ENCODE data around the gene ARPC2. TPM values are rescaled to one million over a fixed set of nuclear protein-coding genes. Genes with fewer than 3 reads are reported as not detected.
A peak's percentile ranks its signal among the peaks of the same experiment; 100 is the strongest.

ARPC2 gene
- total RNA-seq, 2 donors from 2014 or later = 182 to 207 TPM

- DNase-seq (ENCODE audit: low spot score) = no peak
- H3K36me3 ChIP-seq = peaks cover 3 to 12% of the 10 kb centered on the region in 2 donors
- no peaks in the 10 kb centered on the region for H3K4me1 ChIP-seq (replicated peaks)
- 93% methylated on average over 13 of the region's 13 CpGs for WGBS
- H3K27ac ChIP-seq = no peak overlapping the region
- intact Hi-C loops (cut with DNase I) = loop anchor here (5.0 kb wide), 1 partner anchor 69 kb away; no protein-coding TSS in a partner anchor
- TF ChIP-seq POLR2AphosphoS5 (IDR thresholded peaks at IDR 0.05) (no peak), CTCF (IDR thresholded peaks at IDR 0.05) (no peak), POLR2A (IDR thresholded peaks at IDR 0.05) (no peak)
- H3K4me3 ChIP-seq = no peak overlapping the region
- H3K9me3 ChIP-seq = no peaks in the 10 kb centered on the region
- H3K27me3 ChIP-seq (replicated peaks; ENCODE audit: insufficient read depth) = no peaks in the 10 kb centered on the region
Measured at GRCh38 chr2:218256612-218257350, 39.8 kb downstream of the ARPC2 start.

- peaks cover 3 to 9% of the 10 kb centered on the region in 2 donors for H3K36me3 ChIP-seq
- peak in 3 of 4 experiments; percentile 31 to 47 (median 45) for TF ChIP-seq CTCF (IDR thresholded peaks at IDR 0.05)
- no peak for TF ChIP-seq POLR2AphosphoS5 (IDR thresholded peaks at IDR 0.05)
- whole genome bisulfite sequencing = 54% methylated on average over 8 of the region's 8 CpGs
- no peaks in the 10 kb centered on the region for H3K27me3 ChIP-seq (replicated peaks; ENCODE audit: insufficient read depth)
- no peaks in the 10 kb centered on the region for H3K9me3 ChIP-seq
- no peak overlapping the region for H3K27ac ChIP-seq
- H3K4me3 ChIP-seq = no peak overlapping the region
- DNase-seq (ENCODE audit: low spot score) = no peak
- intact Hi-C loops (cut with DNase I) = loop anchor here (5.0 kb wide), 1 partner anchor 70 kb away; no protein-coding TSS in a partner anchor
- no peaks in the 10 kb centered on the region for H3K4me1 ChIP-seq (replicated peaks)
Measured at GRCh38 chr2:218257390-218257981, 40.5 kb downstream of the ARPC2 start.

GRCh38 chr2:218259099-218259961 lies 42.3 kb downstream of the ARPC2 start:
- no peaks in the 10 kb centered on the region for H3K4me1 ChIP-seq (replicated peaks)
- peak overlapping the region; percentile 51 for H3K27ac ChIP-seq
- no peaks in the 10 kb centered on the region for H3K27me3 ChIP-seq (replicated peaks; ENCODE audit: insufficient read depth)
- intact Hi-C loops (cut with DNase I) = loop anchor here (5.0 kb wide), 1 partner anchor 72 kb away; no protein-coding TSS in a partner anchor
- WGBS = 49% methylated on average over 15 of the region's 15 CpGs
- TF ChIP-seq POLR2A (IDR thresholded peaks at IDR 0.05) = no peak
- no peak overlapping the region for H3K4me3 ChIP-seq
- H3K36me3 ChIP-seq = peaks cover 0 to 4% of the 10 kb centered on the region in 2 donors
- DNase-seq (ENCODE audit: low spot score) = no peak
- H3K9me3 ChIP-seq = no peaks in the 10 kb centered on the region

GRCh38 chr2:218260166-218260565 lies 43.2 kb downstream of the ARPC2 start:
- 83% methylated on average over 5 of the region's 5 CpGs for WGBS
- intact Hi-C loops (cut with DNase I) = no loop called here
- no peak for TF ChIP-seq POLR2A (IDR thresholded peaks at IDR 0.05)
- TF ChIP-seq POLR2AphosphoS5 (IDR thresholded peaks at IDR 0.05) = no peak
- TF ChIP-seq CTCF (IDR thresholded peaks at IDR 0.05) = no peak

More at GRCh38 chr2:218260166-218260565, 43.2 kb downstream of the ARPC2 start:
- H3K27ac ChIP-seq = peak overlapping the region; percentile 51
- no peaks in the 10 kb centered on the region for H3K4me1 ChIP-seq (replicated peaks)
- H3K4me3 ChIP-seq = no peak overlapping the region
- H3K9me3 ChIP-seq = no peaks in the 10 kb centered on the region
- DNase-seq (ENCODE audit: low spot score) = no peak
- no peaks in the 10 kb centered on the region for H3K27me3 ChIP-seq (replicated peaks; ENCODE audit: insufficient read depth)
- peaks cover 7 to 12% of the 10 kb centered on the region in 2 donors for H3K36me3 ChIP-seq
